C1 segment of cervical spinal cord (tissue), 14 donors: ENCODE data around the gene C9orf78.

Experiments used
- DNase-seq, 14 donors: peaks; one replicate each; lab custom pipeline; 2025; lab: John Stamatoyannopoulos, UW

C9orf78 gene, protein sequence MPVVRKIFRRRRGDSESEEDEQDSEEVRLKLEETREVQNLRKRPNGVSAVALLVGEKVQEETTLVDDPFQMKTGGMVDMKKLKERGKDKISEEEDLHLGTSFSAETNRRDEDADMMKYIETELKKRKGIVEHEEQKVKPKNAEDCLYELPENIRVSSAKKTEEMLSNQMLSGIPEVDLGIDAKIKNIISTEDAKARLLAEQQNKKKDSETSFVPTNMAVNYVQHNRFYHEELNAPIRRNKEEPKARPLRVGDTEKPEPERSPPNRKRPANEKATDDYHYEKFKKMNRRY

GRCh38 chr9:129835128-129835859 is at the start of gene C9orf78, which contains the start of gene USP20:
C9orf78 (minus strand) TSS chr9:129835275; CDS start chr9:129835221, 54 bp downstream.
USP20 (plus strand) TSS chr9:129835458; CDS start chr9:129852556, 17,098 bp downstream.
- peak; percentile 52 to 96 (median 87) for DNase-seq

GRCh38 chr9:129884220-129885017 is 49.3 kb upstream of the C9orf78 start:
- DNase-seq, result peak in 13 of 14 donors; percentile 19 to 85 (median 47)

GRCh38 chr9:129881547-129882324 is 46.7 kb upstream of the C9orf78 start:
- DNase-seq, result peak in 1 of 14 donors; percentile 15

- peak in 1 of 14 donors; percentile 41 for DNase-seq
These were observed 45.8 kb upstream of the C9orf78 start for GRCh38 chr9:129880654-129881546.

DNA sequence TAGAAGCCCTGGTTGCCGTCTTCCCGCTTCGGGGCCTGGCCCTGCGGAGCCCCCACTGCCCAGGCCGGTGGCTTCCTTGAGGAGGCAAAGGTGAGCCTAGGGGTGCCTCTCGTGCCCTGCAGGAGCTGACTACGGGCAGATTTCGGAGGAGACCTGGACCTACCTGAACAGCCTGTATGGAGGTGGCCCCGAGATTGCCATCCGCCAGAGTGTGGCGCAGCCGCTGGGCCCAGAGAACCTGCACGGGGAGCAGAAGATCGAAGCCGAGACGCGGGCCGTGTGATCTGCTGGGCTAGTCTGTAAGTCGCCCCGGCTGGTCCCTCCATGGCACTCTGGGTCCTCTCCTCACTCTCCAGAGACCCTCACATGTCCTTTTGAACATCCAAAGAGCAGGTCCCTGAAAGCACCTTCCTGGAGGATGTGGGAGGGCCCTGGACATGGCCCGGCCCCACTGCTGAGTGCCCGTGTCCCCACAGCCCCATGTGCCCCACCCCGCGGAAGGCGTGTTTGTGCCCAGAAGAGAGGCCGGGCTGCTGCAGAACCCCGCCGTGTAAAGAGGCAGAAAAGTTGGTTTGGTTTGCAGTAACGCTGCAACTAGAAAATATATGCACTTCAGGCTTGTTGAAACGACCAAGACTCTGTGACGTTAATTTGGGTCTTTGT is 45.0 kb upstream of the C9orf78 start:
- DNase-seq, result no peak

- DNase-seq, result no peak
These were observed 44.1 kb upstream of the C9orf78 start for GRCh38 chr9:129879103-129879699.

- no peak for DNase-seq
These were observed 43.2 kb upstream of the C9orf78 start for GRCh38 chr9:129878291-129878690.

GRCh38 chr9:129876815-129877214 is 41.7 kb upstream of the C9orf78 start:
- no peak for DNase-seq

- peak in 1 of 14 donors; percentile 77 for DNase-seq
These were observed 40.8 kb upstream of the C9orf78 start for GRCh38 chr9:129875687-129876395.

DNA sequence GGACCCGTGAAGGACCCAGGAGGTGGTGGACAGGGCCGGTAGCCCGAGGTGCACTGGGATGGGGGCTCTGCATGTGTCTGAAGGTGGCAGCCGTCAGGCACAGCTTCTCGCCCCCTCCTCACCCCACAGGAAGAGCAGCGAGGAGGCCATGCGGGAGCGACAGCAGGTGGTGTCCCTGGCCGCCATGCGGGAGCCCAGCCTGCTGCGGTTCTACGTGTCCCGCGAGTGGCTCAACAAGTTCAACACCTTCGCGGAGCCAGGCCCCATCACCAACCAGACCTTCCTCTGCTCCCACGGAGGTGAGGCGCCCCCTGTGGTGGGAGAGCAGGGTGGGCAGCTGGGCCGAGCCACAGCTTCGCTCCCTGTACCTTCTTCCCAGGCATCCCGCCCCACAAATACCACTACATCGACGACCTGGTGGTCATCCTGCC is 40.1 kb upstream of the C9orf78 start:
- no peak for DNase-seq

DNA sequence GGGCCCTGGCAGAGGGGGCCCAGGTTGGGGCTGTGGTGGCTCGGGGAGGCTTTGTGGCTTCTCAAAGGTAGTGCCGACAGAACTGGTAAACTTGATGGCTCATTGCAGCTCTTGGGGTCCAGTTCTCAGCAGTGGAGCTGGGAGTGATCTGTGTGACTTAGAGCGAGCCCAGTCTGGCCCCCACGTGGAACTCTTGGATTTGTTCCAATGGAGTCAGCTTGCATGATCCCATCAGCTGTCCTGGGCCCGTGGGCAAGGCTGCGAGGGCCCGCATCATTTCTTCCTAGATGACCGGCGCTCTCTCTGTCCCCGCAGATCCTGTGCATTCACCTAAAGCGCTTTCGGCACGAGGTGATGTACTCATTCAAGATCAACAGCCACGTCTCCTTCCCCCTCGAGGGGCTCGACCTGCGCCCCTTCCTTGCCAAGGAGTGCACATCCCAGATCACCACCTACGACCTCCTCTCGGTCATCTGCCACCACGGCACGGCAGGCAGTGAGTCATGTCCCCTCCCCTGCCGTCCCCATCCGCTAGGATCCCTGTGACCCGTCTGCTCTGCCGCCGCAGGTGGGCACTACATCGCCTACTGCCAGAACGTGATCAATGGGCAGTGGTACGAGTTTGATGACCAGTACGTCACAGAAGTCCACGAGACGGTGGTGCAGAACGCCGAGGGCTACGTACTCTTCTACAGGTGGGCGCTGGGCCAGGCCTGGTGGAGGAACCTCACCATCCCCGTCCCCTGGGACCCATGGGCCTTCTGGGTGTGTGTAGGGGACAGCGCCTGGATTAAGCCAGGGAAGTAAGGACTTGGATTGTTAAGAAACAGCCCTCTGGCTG is 39.4 kb upstream of the C9orf78 start:
- peak in 1 of 14 donors; percentile 14 for DNase-seq

DNA sequence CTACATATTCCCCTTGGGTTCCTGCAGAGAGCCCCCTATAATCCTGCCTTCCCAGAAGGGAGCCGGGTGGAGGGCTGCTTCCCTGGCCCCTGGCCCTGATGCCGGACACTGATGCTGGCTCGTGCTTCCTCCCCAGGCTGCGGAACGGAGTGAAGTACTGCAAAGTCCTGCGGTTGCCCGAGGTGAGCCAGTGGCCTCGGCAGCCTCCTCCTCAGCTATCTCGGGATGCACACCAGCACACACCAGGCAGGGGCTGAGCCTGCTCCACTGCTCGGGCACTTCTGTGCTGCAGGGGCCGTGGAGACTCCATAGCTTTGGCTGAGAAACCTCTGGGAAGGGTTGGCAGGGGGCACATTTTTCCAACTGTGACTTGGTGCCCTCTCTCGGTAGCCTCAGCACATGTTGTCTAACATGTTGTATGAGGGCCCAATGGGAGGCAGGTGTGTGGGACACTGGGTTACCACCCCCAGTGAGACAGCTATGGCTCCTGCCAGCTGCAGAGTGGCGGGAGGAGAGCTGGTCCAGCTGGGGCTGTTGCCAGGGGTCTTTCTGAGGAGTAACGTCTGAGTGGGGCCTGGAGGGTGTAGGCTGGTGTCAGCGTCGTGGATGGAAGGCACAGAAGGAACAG is 38.6 kb upstream of the C9orf78 start:
- no peak for DNase-seq

DNA sequence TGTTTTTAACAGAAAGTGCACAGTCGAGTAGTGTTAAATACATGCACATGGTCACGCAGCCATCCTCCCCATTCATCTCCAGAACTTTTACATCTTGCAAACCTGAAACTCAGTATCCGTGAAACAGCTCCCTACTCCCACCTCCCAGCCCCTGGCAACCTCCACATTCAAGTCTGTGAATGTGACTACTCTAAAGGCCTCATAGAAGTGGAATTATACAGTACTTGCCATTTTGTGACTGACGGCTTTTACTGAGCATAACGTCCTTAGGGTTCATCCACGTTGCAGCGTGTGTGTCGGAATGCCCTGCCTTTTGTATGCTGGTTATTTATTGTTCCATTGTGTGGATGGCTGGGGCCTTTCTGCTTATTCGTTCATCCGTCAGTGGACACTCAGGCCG is 36.0 kb upstream of the C9orf78 start:
- no peak for DNase-seq

GRCh38 chr9:129869585-129870501 is 34.8 kb upstream of the C9orf78 start:
- no peak for DNase-seq

- no peak for DNase-seq
These were observed 33.9 kb upstream of the C9orf78 start for GRCh38 chr9:129868872-129869486.
